AG10803 (cell line): ENCODE measurements around the gene ZBED5.

ENCODE experiments used
- DNase-seq: peaks from one replicate; pipeline ENCODE4 v3.0.0; 2010; ENCODE audit warnings: low read depth
- H3K4me3 ChIP-seq: 2 replicates; pipeline ENCODE4 v1.5.1; 2011; ENCODE audit warnings: mild to moderate bottlenecking, low read length, control low read depth
- CTCF ChIP-seq: conservative IDR thresholded peaks from 2 replicates; pipeline ENCODE4 v1.5.1; 2011; ENCODE audit warnings: mild to moderate bottlenecking, low read length, control low read depth, inconsistent platforms

ZBED5 gene

GRCh38 chr11:10864688-10865087, 6.8 kb upstream of the ZBED5 start:
- H3K4me3 ChIP-seq = no peak overlapping the region
- no peak for TF ChIP-seq CTCF
- DNase-seq = no peak

- no peak for DNase-seq
- H3K4me3 ChIP-seq = no peak overlapping the region
- TF ChIP-seq CTCF = no peak
Measured at GRCh38 chr11:10862446-10862845, 4.6 kb upstream of the ZBED5 start.

GRCh38 chr11:10861799-10862198, 3.9 kb upstream of the ZBED5 start:
- H3K4me3 ChIP-seq = no peak overlapping the region
- no peak for DNase-seq
- TF ChIP-seq CTCF = no peak

GRCh38 chr11:10861047-10861446, 3.2 kb upstream of the ZBED5 start:
- no peak overlapping the region for H3K4me3 ChIP-seq
- DNase-seq = no peak
- no peak for TF ChIP-seq CTCF

DNA sequence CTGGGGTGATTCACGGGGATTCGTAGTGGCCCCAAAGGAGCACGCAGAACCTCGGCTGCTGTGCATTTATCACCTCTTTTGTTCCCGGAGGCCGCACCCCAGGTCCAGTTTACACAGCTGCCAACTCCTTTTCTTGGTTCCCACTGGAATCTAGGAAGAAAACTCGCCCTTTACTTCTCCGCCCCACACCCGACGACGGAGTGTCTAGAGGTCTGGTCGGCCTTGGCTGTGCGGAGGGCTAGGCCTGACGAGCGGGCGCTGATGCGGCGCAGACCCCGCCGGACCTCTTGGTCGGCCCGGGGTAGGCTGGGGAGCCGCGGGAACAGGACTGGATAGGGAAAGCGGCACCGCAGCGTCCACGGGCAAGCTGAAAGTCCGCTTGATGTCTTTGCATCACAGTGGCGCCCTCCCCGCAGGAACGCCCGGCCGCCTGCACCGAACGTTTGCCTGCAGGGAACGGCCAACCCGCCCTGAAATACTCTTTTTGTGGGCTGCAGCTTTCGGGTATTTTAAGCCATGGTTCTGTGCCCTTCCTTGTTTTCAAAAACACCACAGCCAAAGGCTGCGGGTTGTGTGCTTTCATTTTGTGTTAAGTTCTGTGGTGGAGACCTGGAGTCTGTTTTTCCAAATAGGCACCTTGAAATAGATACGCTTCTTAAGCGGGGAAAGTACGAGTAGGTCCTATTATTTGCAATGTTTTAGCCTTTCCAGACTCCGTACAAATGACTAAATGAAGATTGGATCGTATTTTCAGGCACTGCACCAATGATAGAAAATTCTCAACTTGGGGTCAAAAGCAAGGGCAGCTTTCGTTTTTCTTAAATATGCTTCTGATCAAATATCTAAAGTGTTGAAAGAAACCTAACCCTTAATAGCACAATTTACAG, 829 bp upstream of the ZBED5 start:
- TF ChIP-seq CTCF = no peak; the same call in 1 of the 2 replicates
- peak; percentile 58 for DNase-seq

DNA sequence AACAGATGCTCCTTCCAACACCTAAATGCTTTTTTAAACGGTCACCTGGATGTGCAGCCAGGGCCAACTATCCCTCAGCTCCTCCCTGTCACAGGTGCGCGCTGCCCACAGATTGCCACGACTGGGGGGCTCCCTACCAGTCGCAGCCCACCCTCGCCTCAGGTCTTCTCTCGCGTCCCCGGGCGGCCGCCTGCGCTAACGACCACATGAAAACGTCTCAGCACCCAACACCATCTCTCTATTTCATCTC, 469 bp downstream of the ZBED5 start:
- no peak for TF ChIP-seq CTCF
- no peak for DNase-seq
- H3K4me3 ChIP-seq = peak overlapping the region; percentile 97

More for the DNA sequence above, 829 bp upstream of the ZBED5 start:
- H3K4me3 ChIP-seq = peak overlapping the region; percentile 97

GRCh38 chr11:10856689-10857458, 979 bp downstream of the ZBED5 start:
- peak overlapping the region; percentile 97 for H3K4me3 ChIP-seq
- no peak for TF ChIP-seq CTCF
- DNase-seq = peak; percentile 30
